K562 (cell line): ENCODE data around the gene NUDT9. TPM values are rescaled to one million over a fixed set of nuclear protein-coding genes. Genes with fewer than 3 reads are reported as not detected.
A peak's percentile ranks its signal among the peaks of the same experiment; 100 is the strongest.

ENCODE experiments used
- CREB5 ChIP-seq: fragments of 250-450 bp; sonication (Bioruptor Pico); IDR thresholded peaks from 2 replicates; pipeline ENCODE4 v1.5.0; 2020; ENCODE audit warnings: mild to moderate bottlenecking
- CREBBP ChIP-seq: IDR thresholded peaks from one replicate; pipeline ENCODE4 v1.6.1; 2012; ENCODE audit warnings: low read depth, mild to moderate bottlenecking, control low read depth, inconsistent platforms, low read length
- GTF2B ChIP-seq: IDR thresholded peaks from 2 replicates; pipeline ENCODE4 v1.6.1; 2011; ENCODE audit not compliant: insufficient read length; ENCODE audit errors: extremely low read depth
- KLF16 ChIP-seq: IDR thresholded peaks from 2 replicates; pipeline ENCODE4 v1.6.1; 2016; ENCODE audit warnings: antibody characterized with exemption
- MGA ChIP-seq: fragments of 450-650 bp; IDR thresholded peaks from 2 replicates; pipeline ENCODE4 v1.6.1; 2016; ENCODE audit warnings: mild to moderate bottlenecking, moderate library complexity
- MNT ChIP-seq, 2 experiments: fragments of 450-650 bp; conservative IDR thresholded peaks; 2 replicates each; pipeline ENCODE4 v1.6.1; 2017; ENCODE audit warnings: mild to moderate bottlenecking in 2 of 2, moderate library complexity in 2 of 2
- SRF ChIP-seq, 2 experiments: fragments of 250-450, 450-650 bp in 1 of 2; sonication (Bioruptor Pico) in 1 of 2; sonication (generic) in 1 of 2; formaldehyde crosslinking; IDR thresholded peaks; 2 replicates each; pipeline versions ENCODE4 v1.5.0 to v1.5.1; 2020 to 2022; ENCODE audit warnings: mild to moderate bottlenecking in 1 of 2, missing genetic modification reagents in 1 of 2
- ZBTB49 ChIP-seq: sonication (generic); formaldehyde crosslinking; IDR thresholded peaks from 2 replicates; pipeline ENCODE4 v1.8.0; 2022; ENCODE audit warnings: missing genetic modification reagents, mild to moderate bottlenecking, borderline replicate concordance
- polyA plus RNA-seq, 8 experiments: library from polyadenylated mRNA; depleted of rRNA in 4 of 8; stranded (reverse) in 5 of 8; unstranded in 3 of 8; fragments of >200 nt; fragmentation: Nextera tagmentation in 2 of 8; fragmentation: Illumina TruSeq in 1 of 8; extraction: Ambion mirVana in 2 of 8; extraction: Trizol in 1 of 8; gene quantifications; 2 replicates each; pipeline versions ENCODE4 v1.2.1 to v1.2.3, GENCODE V29; 2011 to 2014; ENCODE audit warnings: inconsistent platforms in 1 of 8, missing spikeins in 1 of 8
- total RNA-seq, 7 experiments: library from RNA; depleted of rRNA in 6 of 7; stranded (reverse); fragments of >200 nt in 6 of 7; fragmentation: Illumina TruSeq in 2 of 7; extraction: Trizol in 2 of 7; gene quantifications; 2 replicates each; pipeline versions ENCODE4 v1.2.1 to v1.2.3, GENCODE V29; 2011 to 2021; ENCODE audit warnings: low replicate concordance in 1 of 7

Gene NUDT9
- total and polyA plus RNA-seq, 9 of the 15 experiments (the other 6 are each of a cell fraction or from before 2014, with no cell fraction given) = 8.5 to 20.8 (median 18.0) TPM

- TF ChIP-seq MGA (peak; percentile 58), MNT (conservative IDR thresholded peaks at IDR 0.05) (peak; percentile 68 to 80), CREB5 (CRISPR knock-in tag) (no peak), KLF16 (no peak), ZBTB49 (CRISPR knock-in tag) (no peak), GTF2B (peak; percentile 59), SRF (CRISPR knock-in tag; IDR thresholded peaks at IDR 0.05) (peak in 1 of 2 experiments; percentile 46; a peak in 1 of 4 replicates), CREBBP (no peak)
Measured at GRCh38 chr4:87390891-87391575, 31.3 kb upstream of the NUDT9 start, which contains the start of gene HSD17B11 (continued).
